ENCODE results near the gene HNRNPK.
A peak's percentile ranks its signal among the peaks of the same experiment; 100 is the strongest.

The HNRNPK gene

GRCh38 chr9:83933790-83934189 is 46.2 kb downstream of the HNRNPK start:
- DNase-seq (ENCODE audit: low read depth) = no peak

DNA sequence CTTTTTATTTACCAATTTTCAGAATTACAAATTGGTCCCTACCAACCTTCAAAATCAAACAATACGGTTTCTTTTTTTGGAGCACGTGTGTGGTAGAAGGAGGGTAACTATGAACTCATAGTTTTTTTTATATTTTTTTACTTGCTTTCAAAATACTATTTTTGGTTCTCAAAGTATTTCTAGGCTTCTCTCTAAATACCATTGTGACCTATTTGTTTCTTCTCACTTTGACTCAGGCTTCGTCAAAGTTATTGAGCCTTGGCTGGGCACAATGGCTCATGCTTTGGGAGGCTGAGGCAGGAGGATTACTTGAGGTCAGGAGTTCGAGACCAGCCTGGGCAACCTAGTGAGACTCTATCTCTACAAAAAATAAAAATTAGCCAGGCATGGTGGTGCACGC is 47.2 kb downstream of the HNRNPK start:
- DNase-seq (ENCODE audit: low read depth) = no peak

DNA sequence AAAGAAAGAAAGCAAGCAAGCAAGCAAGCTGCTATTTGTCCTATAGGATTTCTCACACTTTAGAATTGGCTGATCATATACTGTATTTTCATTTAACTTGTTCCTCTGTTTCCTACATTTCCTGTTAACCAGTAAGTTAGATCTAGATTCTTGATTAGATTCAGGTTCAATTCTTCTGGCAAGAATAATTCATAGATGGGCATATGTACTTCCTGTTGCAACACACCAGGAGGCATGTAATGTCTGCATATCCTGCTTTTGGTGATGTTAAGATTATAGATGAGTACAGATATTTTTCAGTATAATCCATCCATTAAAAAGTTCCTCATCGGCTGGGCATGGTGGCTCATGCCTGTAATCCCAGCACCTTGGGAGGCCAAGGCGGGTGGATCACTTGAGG is 48.0 kb downstream of the HNRNPK start:
- no peak for DNase-seq (ENCODE audit: low read depth)

- DNase-seq (ENCODE audit: low read depth) = no peak
Observed at GRCh38 chr9:83930881-83931280, 49.1 kb downstream of the HNRNPK start.

GRCh38 chr9:83927591-83927990 is 52.4 kb downstream of the HNRNPK start:
- no peak for DNase-seq (ENCODE audit: low read depth)

DNA sequence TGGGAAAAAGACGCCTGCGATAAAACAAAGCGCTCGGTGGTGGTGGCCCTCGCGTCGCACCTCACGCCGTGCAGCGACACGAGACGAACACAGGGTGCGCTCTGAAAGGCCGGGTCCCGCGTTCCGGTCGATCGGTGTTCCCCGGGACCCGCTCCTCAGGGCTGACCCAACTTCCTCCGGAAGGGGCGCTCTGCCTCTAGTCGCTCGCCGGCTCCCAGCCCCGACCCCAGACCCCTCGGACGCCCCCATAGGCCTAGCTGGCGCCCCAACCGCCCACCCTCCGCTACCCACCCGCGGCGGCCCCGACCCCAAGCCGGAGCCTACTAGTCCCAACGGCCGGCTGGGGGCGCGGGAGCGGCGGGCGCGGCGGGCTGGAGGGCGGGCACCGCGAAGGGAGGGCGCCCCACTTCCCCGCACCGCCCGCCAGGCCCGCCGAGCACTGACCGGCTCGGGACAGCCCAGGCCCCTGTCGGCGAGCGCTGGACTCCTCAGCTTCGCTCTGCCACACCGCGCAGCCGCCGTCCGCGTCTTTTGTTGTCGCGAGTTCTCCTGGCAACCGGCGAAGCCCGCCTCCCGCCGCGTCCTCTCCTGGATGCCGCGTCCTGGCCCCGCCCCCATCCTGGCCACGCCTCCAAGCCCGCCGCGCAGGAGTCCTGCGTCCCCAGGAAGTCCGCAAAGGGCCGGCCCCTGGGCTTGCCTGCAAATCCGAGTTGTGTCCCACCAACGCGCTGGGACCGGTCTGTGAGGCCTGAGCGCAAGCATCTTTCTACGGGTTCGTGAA is 58.9 kb downstream of the HNRNPK start, which contains the start of gene KIF27:
Gene KIF27 (minus strand): TSS at position 506 of the 781 bp plus-strand sequence. CDS start 5,841 bp downstream, outside the sequence.
- DNase-seq (ENCODE audit: low read depth) = peak; percentile 88

DNA sequence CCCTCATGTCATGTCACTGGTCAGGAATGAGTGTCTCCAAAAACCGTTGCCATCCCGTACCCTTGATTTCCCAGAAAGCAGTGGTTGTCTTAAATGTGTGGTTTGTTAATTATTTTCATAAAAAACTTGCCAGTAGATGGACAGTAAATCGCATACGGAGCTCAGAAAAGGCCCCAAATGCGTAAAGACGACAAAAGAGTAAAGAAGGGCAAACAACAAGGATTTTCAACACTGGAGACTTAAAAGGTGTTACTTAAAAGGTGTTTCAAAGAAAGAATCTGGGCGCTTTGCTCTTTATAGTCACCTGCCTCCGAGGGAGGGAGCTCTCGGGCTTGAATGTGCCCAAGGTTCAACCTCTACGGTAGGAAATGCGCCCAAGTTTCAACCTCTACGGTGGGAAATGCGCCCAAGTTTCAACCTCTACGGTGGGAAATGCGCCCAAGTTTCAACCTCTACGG is 59.5 kb downstream of the HNRNPK start:
- no peak for DNase-seq (ENCODE audit: low read depth)

GRCh38 chr9:83919111-83919510 is 60.9 kb downstream of the HNRNPK start:
- no peak for DNase-seq (ENCODE audit: low read depth)
